Stimulated activated naive CD8-positive, alpha-beta T cell treated with anti-CD3 and anti-CD28 coated beads, Interleukin-15, amount 100 ng/mL, for 72 hours (primary cell): ENCODE results near the gene ZBTB14.

Experiments used
- ATAC-seq: fragments of 150-1000 bp; cut with Tn5 transposase; 2 replicates; pipeline ENCODE4 v1.10.0; 2021; ENCODE audit warnings: mild to moderate bottlenecking, moderate library complexity
- DNase-seq, 2 donors: peaks; one replicate each; pipeline ENCODE4 v3.0.0; 2021 to 2022
- H3K27ac Mint-ChIP-seq, 2 donors: one replicate each; pipeline ENCODE4 v1.8.0; 2022; ENCODE audit warnings: mild to moderate bottlenecking in 2 of 2, mixed read lengths in 2 of 2, moderate library complexity in 2 of 2
- H3K27me3 Mint-ChIP-seq: one replicate; pipeline ENCODE4 v1.8.0; 2022; ENCODE audit warnings: mixed read lengths
- H3K4me1 Mint-ChIP-seq: one replicate; pipeline ENCODE4 v1.8.0; 2022; ENCODE audit warnings: mild to moderate bottlenecking, mixed read lengths
- H3K4me3 Mint-ChIP-seq, 2 donors: one replicate each; pipeline ENCODE4 v1.8.0; 2022; ENCODE audit warnings: mild to moderate bottlenecking in 2 of 2, mixed read lengths in 2 of 2, moderate library complexity in 1 of 2
- H3K9me3 Mint-ChIP-seq, 2 donors: one replicate each; pipeline ENCODE4 v1.8.0; 2022; ENCODE audit warnings: mixed read lengths in 2 of 2

Gene ZBTB14

GRCh38 chr18:5297597-5297996, 2.1 kb upstream of the ZBTB14 start:
- Mint-ChIP-seq H3K4me1 (peaks cover 31% of the 10 kb centered on the region), H3K4me3 (no peak overlapping the region), H3K27me3 (peaks cover 17% of the 10 kb centered on the region), H3K9me3 (no peaks in the 10 kb centered on the region), H3K27ac (peak overlapping the region in 1 of 2 donors; percentile 6)
- no peak for ATAC-seq
- DNase-seq, result no peak

GRCh38 chr18:5296706-5297320, 1.3 kb upstream of the ZBTB14 start:
- ATAC-seq (peak; percentile 44), DNase-seq (peak; percentile 57 to 81)
- peak overlapping the region; percentile 97 to 99 for H3K27ac Mint-ChIP-seq
- H3K27me3 Mint-ChIP-seq, result peaks cover 10% of the 10 kb centered on the region
- H3K4me3 Mint-ChIP-seq, result peak overlapping the region; percentile 92 to 93
- peaks cover 31% of the 10 kb centered on the region for H3K4me1 Mint-ChIP-seq
- no peaks in the 10 kb centered on the region for H3K9me3 Mint-ChIP-seq

GRCh38 chr18:5295981-5296705, 617 bp upstream of the ZBTB14 start:
- peak overlapping the region; percentile 97 to 99 for H3K27ac Mint-ChIP-seq
- peaks cover 9% of the 10 kb centered on the region for H3K27me3 Mint-ChIP-seq
- ATAC-seq, result peak; percentile 80
- H3K4me1 Mint-ChIP-seq, result peaks cover 38% of the 10 kb centered on the region
- peak overlapping the region; percentile 92 to 93 for H3K4me3 Mint-ChIP-seq
- H3K9me3 Mint-ChIP-seq, result no peaks in the 10 kb centered on the region
- peak; percentile 89 to 94 for DNase-seq

- peaks cover 44% of the 10 kb centered on the region for H3K4me1 Mint-ChIP-seq
- ATAC-seq (peak; percentile 29), DNase-seq (peak; percentile 54 to 63)
- peaks cover 9% of the 10 kb centered on the region for H3K27me3 Mint-ChIP-seq
- H3K4me3 Mint-ChIP-seq, result peak overlapping the region; percentile 87 to 88
- peak overlapping the region; percentile 94 to 98 for H3K27ac Mint-ChIP-seq
- H3K9me3 Mint-ChIP-seq, result no peaks in the 10 kb centered on the region
Observed at GRCh38 chr18:5294457-5295230, 882 bp downstream of the ZBTB14 start.

- ATAC-seq, result peak; percentile 3
- Mint-ChIP-seq H3K27me3 (peaks cover 5% of the 10 kb centered on the region), H3K4me1 (peaks cover 44% of the 10 kb centered on the region)
Observed at GRCh38 chr18:5294113-5294456, 1.4 kb downstream of the ZBTB14 start.

DNA sequence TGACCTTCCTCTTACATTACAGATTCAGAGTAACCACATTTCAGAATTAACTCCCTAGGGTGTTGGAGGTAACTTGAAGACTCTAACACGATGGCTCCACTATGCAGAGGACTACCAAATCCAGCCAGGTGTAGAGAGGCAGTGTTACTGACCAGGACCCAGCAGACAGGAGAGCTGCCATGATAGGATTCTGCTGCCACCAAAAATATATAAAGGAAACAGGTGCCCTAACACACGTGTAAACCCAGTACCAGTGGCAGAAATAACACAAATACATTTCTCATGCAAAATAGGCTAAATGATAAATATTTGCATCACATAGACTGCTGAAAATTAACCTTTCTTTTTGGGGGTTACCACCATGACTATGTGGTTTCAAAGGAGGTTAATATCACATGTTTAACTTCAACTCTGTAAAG, 7.0 kb downstream of the ZBTB14 start:
- no peaks in the 10 kb centered on the region for H3K9me3 Mint-ChIP-seq
- ATAC-seq (no peak), DNase-seq (no peak)
- no peak overlapping the region for H3K27ac Mint-ChIP-seq
- no peaks in the 10 kb centered on the region for H3K27me3 Mint-ChIP-seq
- H3K4me1 Mint-ChIP-seq, result peaks cover 35% of the 10 kb centered on the region
- H3K4me3 Mint-ChIP-seq, result no peak overlapping the region

More at GRCh38 chr18:5294113-5294456, 1.4 kb downstream of the ZBTB14 start:
- DNase-seq, result no peak
- peak overlapping the region; percentile 87 to 88 for H3K4me3 Mint-ChIP-seq
- H3K27ac Mint-ChIP-seq, result peak overlapping the region; percentile 94 to 98
- H3K9me3 Mint-ChIP-seq, result no peaks in the 10 kb centered on the region

GRCh38 chr18:5287854-5288253, 7.7 kb downstream of the ZBTB14 start:
- DNase-seq, result no peak
- Mint-ChIP-seq H3K9me3 (no peaks in the 10 kb centered on the region), H3K4me3 (no peak overlapping the region), H3K27ac (no peak overlapping the region), H3K27me3 (no peaks in the 10 kb centered on the region), H3K4me1 (peaks cover 37% of the 10 kb centered on the region)
- ATAC-seq, result no peak

DNA sequence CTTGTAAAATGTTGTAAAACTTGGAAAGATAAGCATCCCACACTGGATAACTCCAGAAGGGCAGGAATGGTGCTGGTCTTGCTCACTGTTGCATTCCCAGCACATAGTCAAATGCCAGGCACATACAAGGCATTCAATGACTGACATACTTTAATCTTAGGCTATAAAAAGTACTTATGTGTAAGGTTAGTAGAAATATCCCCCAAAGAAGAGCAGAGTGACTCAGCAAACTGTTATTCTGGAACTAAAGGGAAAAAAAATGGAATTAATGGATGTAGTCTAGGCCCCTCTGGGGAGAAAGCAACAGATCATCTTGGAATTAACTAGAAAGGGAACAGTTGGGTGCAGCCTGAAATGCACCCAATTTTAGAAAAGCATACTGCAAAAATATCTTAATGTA, 9.0 kb downstream of the ZBTB14 start:
- Mint-ChIP-seq H3K27me3 (no peaks in the 10 kb centered on the region), H3K27ac (no peak overlapping the region), H3K4me1 (peaks cover 39% of the 10 kb centered on the region), H3K4me3 (no peak overlapping the region), H3K9me3 (no peaks in the 10 kb centered on the region)
- ATAC-seq, result no peak
- no peak for DNase-seq

- Mint-ChIP-seq H3K4me1 (peaks cover 30% of the 10 kb centered on the region), H3K4me3 (no peak overlapping the region), H3K27ac (peak overlapping the region in 1 of 2 donors; percentile 67), H3K27me3 (no peaks in the 10 kb centered on the region), H3K9me3 (peaks cover 6 to 8% of the 10 kb centered on the region in 2 donors)
- DNase-seq (no peak), ATAC-seq (no peak)
Observed at GRCh38 chr18:5285326-5285725, 10.2 kb downstream of the ZBTB14 start.

DNA sequence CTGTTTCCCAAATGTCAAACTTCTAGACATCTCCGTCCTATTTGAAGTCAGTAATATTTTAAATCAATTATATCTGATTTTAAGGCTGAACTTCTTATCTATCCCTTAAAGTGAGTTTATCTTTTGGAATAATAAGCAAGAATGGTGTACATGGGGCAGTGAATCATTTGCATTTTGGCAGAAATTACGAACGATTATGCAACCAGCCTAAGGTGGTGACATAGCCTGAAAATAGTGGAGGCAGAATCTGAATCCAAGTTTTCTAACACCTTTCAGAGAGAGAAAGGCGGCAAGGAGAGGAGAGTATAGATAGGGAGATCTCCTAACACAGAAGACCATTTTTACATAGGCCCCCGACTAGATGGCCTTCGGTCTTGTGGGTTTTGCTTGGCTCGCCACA, 10.7 kb downstream of the ZBTB14 start:
- peaks cover 8 to 13% of the 10 kb centered on the region in 2 donors for H3K9me3 Mint-ChIP-seq
- no peak for DNase-seq
- no peak overlapping the region for H3K27ac Mint-ChIP-seq
- H3K4me3 Mint-ChIP-seq, result no peak overlapping the region
- H3K4me1 Mint-ChIP-seq, result peaks cover 30% of the 10 kb centered on the region
- no peaks in the 10 kb centered on the region for H3K27me3 Mint-ChIP-seq
- ATAC-seq, result no peak

GRCh38 chr18:5282770-5283169, 12.8 kb downstream of the ZBTB14 start:
- peaks cover 11 to 25% of the 10 kb centered on the region in 2 donors for H3K9me3 Mint-ChIP-seq
- ATAC-seq, result peak; percentile 56

DNA sequence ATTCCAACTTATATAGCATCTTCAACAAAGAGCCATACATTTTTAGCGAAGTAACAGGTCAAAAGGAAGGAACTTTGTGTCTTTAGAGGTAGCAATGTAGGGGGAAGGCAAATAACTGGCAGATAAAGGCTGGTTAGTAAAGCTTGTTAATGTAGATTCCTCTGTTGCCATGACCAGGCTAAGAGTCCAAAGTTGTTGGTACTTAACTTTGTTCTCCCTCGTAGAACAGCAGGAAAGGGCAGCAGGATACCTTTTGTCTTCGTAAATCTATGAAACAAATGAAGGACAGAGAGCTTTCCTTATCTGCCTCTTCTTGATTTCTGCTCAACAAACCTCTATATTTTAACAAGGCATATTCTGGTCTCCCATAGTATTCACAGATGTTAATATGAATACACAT, 18.6 kb downstream of the ZBTB14 start:
- DNase-seq (no peak), ATAC-seq (no peak)
- H3K4me1 Mint-ChIP-seq, result no peaks in the 10 kb centered on the region
- peaks cover 19 to 34% of the 10 kb centered on the region in 2 donors for H3K9me3 Mint-ChIP-seq
- no peak overlapping the region for H3K4me3 Mint-ChIP-seq
- peaks cover 6% of the 10 kb centered on the region for H3K27me3 Mint-ChIP-seq
- H3K27ac Mint-ChIP-seq, result no peak overlapping the region

More at GRCh38 chr18:5282770-5283169, 12.8 kb downstream of the ZBTB14 start:
- Mint-ChIP-seq H3K4me3 (peak overlapping the region; percentile 8 to 55), H3K27ac (peak overlapping the region; percentile 7 to 10), H3K4me1 (peaks cover 19% of the 10 kb centered on the region), H3K27me3 (no peaks in the 10 kb centered on the region)
- DNase-seq, result no peak

- DNase-seq, result no peak
Observed at GRCh38 chr18:5275872-5276271, 19.7 kb downstream of the ZBTB14 start.

GRCh38 chr18:5268874-5269273, 26.7 kb downstream of the ZBTB14 start:
- Mint-ChIP-seq H3K27me3 (peaks cover 8% of the 10 kb centered on the region), H3K27ac (no peak overlapping the region), H3K9me3 (peaks cover 55 to 67% of the 10 kb centered on the region in 2 donors), H3K4me1 (no peaks in the 10 kb centered on the region), H3K4me3 (no peak overlapping the region)
- ATAC-seq (no peak), DNase-seq (no peak)

More at GRCh38 chr18:5275872-5276271, 19.7 kb downstream of the ZBTB14 start:
- H3K9me3 Mint-ChIP-seq, result peaks cover 20 to 39% of the 10 kb centered on the region in 2 donors
- H3K4me1 Mint-ChIP-seq, result no peaks in the 10 kb centered on the region
- ATAC-seq, result no peak
- no peak overlapping the region for H3K27ac Mint-ChIP-seq
- H3K4me3 Mint-ChIP-seq, result no peak overlapping the region
- peaks cover 8% of the 10 kb centered on the region for H3K27me3 Mint-ChIP-seq

DNA sequence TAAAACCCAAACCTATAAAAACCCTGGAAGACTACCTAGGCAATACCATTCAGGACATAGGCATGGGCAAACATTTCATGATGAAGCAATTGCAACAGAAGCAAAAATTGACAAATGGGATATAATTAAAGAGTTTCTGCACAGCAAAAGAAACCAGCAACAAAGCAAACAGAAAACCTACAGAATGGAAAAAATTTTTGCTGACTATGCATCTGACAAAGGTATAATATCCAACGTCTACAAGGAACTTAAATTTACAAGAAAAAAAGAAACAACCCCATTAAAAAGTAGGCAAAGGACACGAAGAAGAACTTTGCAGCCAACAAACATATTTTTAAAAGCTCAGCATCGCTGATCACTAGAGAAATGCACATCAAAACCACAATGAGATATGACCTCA, 28.8 kb downstream of the ZBTB14 start:
- Mint-ChIP-seq H3K9me3 (peaks cover 64 to 75% of the 10 kb centered on the region in 2 donors), H3K4me1 (no peaks in the 10 kb centered on the region), H3K27me3 (peaks cover under 1% of the 10 kb centered on the region), H3K4me3 (no peak overlapping the region), H3K27ac (no peak overlapping the region)
- DNase-seq, result no peak
- ATAC-seq, result no peak

- no peak overlapping the region for H3K27ac Mint-ChIP-seq
- no peak for ATAC-seq
- H3K27me3 Mint-ChIP-seq, result no peaks in the 10 kb centered on the region
- no peak for DNase-seq
- no peaks in the 10 kb centered on the region for H3K9me3 Mint-ChIP-seq
- H3K4me1 Mint-ChIP-seq, result no peaks in the 10 kb centered on the region
- no peak overlapping the region for H3K4me3 Mint-ChIP-seq
Observed at GRCh38 chr18:5253910-5254309, 41.6 kb downstream of the ZBTB14 start.
